Sigmoid colon (tissue), 7 donors: ENCODE results near the gene CLIC3. TPM values are rescaled to one million over a fixed set of nuclear protein-coding genes. Genes with fewer than 3 reads are reported as not detected.

Experiments
- DNase-seq: peaks from one replicate; pipeline ENCODE4 v3.0.0-alpha.2; 2019
- H3K27ac ChIP-seq, 4 donors: fragments of 200-600 bp; sonication (generic); one replicate each; pipeline ENCODE4 v1.5.1; 2016 to 2019; ENCODE audit warnings: mild to moderate bottlenecking in 1 of 4
- H3K27me3 ChIP-seq, 3 donors: fragments of 200-600 bp; sonication (generic); one replicate each; pipeline ENCODE4 v1.5.1; 2019; ENCODE audit warnings: mild to moderate bottlenecking in 1 of 3
- H3K36me3 ChIP-seq, 4 donors: fragments of 200-600 bp; sonication (generic); one replicate each; pipeline ENCODE4 v1.5.1; 2016 to 2019
- H3K4me1 ChIP-seq, 4 donors: fragments of 200-600 bp; sonication (generic); one replicate each; pipeline ENCODE4 v1.5.1; 2017 to 2019
- H3K4me3 ChIP-seq, 4 donors: fragments of 200-600 bp; sonication (generic); one replicate each; pipeline ENCODE4 v1.5.1; 2017 to 2019; ENCODE audit warnings: mild to moderate bottlenecking in 2 of 4, moderate library complexity in 1 of 4
- H3K9me3 ChIP-seq, 4 donors: fragments of 200-600 bp in 3 of 4; sonication (generic) in 3 of 4; one replicate each; pipeline versions ENCODE4 v1.5.1 to v1.6.1; 2013 to 2019
- EP300 ChIP-seq, 4 donors: sonication (generic); formaldehyde crosslinking; IDR thresholded peaks; one replicate each; pipeline ENCODE4 v1.6.1; 2017; ENCODE audit warnings: antibody characterized with exemption in 4 of 4
- POLR2A ChIP-seq, 2 donors: fragments of 450-650 bp; IDR thresholded peaks; one replicate each; pipeline ENCODE4 v1.6.1; 2016; ENCODE audit warnings: antibody characterized with exemption in 2 of 2, mild to moderate bottlenecking in 2 of 2, moderate library complexity in 2 of 2
- POLR2AphosphoS5 ChIP-seq, 4 donors: sonication (generic); formaldehyde crosslinking; IDR thresholded peaks; one replicate each; pipeline ENCODE4 v1.6.1; 2017; ENCODE audit warnings: antibody characterized with exemption in 4 of 4
- WGBS, 2 donors: extraction: QIAGEN DNeasy Blood & Tissue Kit; methylation state at CpG; one replicate each; pipeline ENCODE4 v1.1.7; 2013; 5-methylcytosine and 5-hydroxymethylcytosine counted together
- intact Hi-C: fragments of 100-400 bp; cut with DNase I; formaldehyde crosslinking; loops from one replicate; pipeline ENCODE4 v1.15.1; 2023
- polyA plus RNA-seq, 3 donors: library from polyadenylated mRNA; stranded (reverse); fragments of 200-250 nt; gene quantifications; one replicate each; pipeline ENCODE4 v1.2.3, GENCODE V29; 2013
- total RNA-seq, 4 donors: library from RNA; depleted of rRNA; stranded (reverse); fragments of >200 nt; gene quantifications; one replicate each; pipeline ENCODE4 v1.1.0, GENCODE V29; 2016
- TF ChIP-seq, protein P1 (sequence below), 4 experiments: fragments of 450-650 bp in 3 of 4; fragments of 200-600 bp in 1 of 4; IDR thresholded peaks; one replicate each; pipeline ENCODE4 v1.5.1; 2016 to 2019; ENCODE audit warnings: antibody characterized with exemption in 4 of 4, mild to moderate bottlenecking in 3 of 4, moderate library complexity in 2 of 4
- donor health status: healthy with polysubstance abuse.
- donor health status: Bipolar disorder and iron deficiency.
- donor health status: healthy.

Gene CLIC3
- total and polyA plus RNA-seq, 7 donors = 1.4 to 4.7 TPM; not detected in 5

DNA sequence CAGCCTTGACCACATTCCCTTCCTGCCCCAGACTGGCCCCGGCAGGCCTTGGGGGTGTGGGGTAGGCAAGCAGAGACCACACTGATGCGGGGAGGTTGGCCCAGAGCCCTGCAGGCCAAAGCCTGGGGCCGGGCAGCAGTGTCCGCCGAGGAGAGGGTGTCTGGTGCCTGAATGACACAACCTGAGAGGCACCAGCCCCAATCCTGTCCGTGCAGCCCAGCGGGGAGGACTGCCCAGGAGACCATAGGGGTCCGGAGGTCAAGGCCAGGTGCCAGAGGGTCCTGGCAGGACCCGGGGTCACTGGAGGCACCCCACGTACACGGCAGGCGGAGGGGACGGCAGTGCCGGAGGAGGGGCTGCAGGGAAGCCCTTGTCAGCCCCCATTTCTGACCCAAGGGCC is 24.6 kb downstream of the CLIC3 start:
- H3K27me3 ChIP-seq = peaks cover 0 to 13% (median 0%) of the 10 kb centered on the region in 3 donors
- H3K36me3 ChIP-seq = no peaks in the 10 kb centered on the region
- no peak for DNase-seq
- no peaks in the 10 kb centered on the region for H3K9me3 ChIP-seq
- no peak overlapping the region for H3K27ac ChIP-seq
- 84 to 85% methylated on average over 14 of the region's 14 CpGs for WGBS, 2 donors
- H3K4me3 ChIP-seq = no peak overlapping the region
- TF ChIP-seq, protein P1, sequence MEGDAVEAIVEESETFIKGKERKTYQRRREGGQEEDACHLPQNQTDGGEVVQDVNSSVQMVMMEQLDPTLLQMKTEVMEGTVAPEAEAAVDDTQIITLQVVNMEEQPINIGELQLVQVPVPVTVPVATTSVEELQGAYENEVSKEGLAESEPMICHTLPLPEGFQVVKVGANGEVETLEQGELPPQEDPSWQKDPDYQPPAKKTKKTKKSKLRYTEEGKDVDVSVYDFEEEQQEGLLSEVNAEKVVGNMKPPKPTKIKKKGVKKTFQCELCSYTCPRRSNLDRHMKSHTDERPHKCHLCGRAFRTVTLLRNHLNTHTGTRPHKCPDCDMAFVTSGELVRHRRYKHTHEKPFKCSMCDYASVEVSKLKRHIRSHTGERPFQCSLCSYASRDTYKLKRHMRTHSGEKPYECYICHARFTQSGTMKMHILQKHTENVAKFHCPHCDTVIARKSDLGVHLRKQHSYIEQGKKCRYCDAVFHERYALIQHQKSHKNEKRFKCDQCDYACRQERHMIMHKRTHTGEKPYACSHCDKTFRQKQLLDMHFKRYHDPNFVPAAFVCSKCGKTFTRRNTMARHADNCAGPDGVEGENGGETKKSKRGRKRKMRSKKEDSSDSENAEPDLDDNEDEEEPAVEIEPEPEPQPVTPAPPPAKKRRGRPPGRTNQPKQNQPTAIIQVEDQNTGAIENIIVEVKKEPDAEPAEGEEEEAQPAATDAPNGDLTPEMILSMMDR (IDR thresholded peaks at IDR 0.05) = no peak
- TF ChIP-seq EP300 (IDR thresholded peaks at IDR 0.05) (no peak), POLR2A (IDR thresholded peaks at IDR 0.05) (no peak), POLR2AphosphoS5 (IDR thresholded peaks at IDR 0.05) (no peak)
- H3K4me1 ChIP-seq = no peaks in the 10 kb centered on the region
- intact Hi-C loops = no loop called here

DNA sequence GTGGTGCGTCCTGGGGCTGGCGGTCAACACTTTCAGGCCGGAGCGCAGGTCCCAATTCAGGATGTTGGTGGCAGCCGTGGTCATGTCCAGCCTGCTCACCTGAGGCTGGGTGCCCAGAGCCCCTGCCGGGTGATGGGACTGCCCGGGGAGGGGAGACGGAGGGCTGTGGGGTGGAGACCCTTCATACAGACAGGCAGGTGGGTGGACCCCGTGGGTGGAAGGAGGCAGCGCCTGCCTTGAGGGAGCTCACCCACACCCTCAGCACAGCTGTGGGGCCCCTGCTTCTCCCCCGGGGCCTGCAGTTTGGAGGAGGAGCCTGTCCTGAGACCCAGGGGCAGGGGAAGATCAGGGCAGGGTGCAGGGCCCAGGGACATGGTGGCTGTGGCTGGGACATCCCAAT is 26.0 kb downstream of the CLIC3 start:
- no peaks in the 10 kb centered on the region for H3K36me3 ChIP-seq
- no peak overlapping the region for H3K27ac ChIP-seq
- TF ChIP-seq, protein P1 (IDR thresholded peaks at IDR 0.05) = no peak
- TF ChIP-seq EP300 (IDR thresholded peaks at IDR 0.05) (no peak), POLR2AphosphoS5 (IDR thresholded peaks at IDR 0.05) (no peak), POLR2A (IDR thresholded peaks at IDR 0.05) (no peak)
- 83 to 86% methylated on average over 11 of the region's 11 CpGs for WGBS, 2 donors
- H3K4me1 ChIP-seq = peaks cover 0 to 5% (median 3%) of the 10 kb centered on the region in 4 donors
- intact Hi-C loops = no loop called here
- peaks cover 0 to 21% (median 0%) of the 10 kb centered on the region in 3 donors for H3K27me3 ChIP-seq
- no peak overlapping the region for H3K4me3 ChIP-seq
- DNase-seq = no peak
- H3K9me3 ChIP-seq = no peaks in the 10 kb centered on the region

DNA sequence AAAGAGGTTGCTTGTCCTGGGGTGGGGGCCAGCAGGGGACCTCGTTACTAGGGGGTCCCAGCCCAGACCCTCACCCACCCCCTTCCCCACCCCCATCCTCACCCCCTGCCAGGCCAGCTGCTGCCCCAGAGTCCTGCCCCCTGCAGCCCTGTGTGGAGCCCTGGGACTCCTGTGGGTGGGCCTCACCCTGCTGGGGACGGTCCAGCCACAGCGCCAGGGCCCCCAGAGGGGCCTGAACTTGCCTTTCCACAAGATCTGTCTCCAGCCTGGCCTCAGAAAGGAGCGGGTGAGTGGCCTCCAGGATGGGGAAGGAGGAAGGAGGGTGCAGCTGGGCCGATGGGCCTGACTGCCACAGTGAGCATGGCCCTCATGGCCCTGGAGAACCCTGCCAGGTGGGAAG is 26.6 kb downstream of the CLIC3 start:
- TF ChIP-seq EP300 (IDR thresholded peaks at IDR 0.05) (no peak), POLR2A (IDR thresholded peaks at IDR 0.05) (no peak), POLR2AphosphoS5 (IDR thresholded peaks at IDR 0.05) (no peak)
- TF ChIP-seq, protein P1 (IDR thresholded peaks at IDR 0.05) = no peak
- H3K4me3 ChIP-seq = no peak overlapping the region
- peaks cover 0 to 21% (median 0%) of the 10 kb centered on the region in 3 donors for H3K27me3 ChIP-seq
- peaks cover 0 to 5% (median 3%) of the 10 kb centered on the region in 4 donors for H3K4me1 ChIP-seq
- H3K9me3 ChIP-seq = no peaks in the 10 kb centered on the region
- no peak for DNase-seq
- no peak overlapping the region for H3K27ac ChIP-seq
- intact Hi-C loops = no loop called here
- WGBS, 2 donors = 72 to 84% methylated on average over 5 of the region's 5 CpGs
- H3K36me3 ChIP-seq = no peaks in the 10 kb centered on the region

DNA sequence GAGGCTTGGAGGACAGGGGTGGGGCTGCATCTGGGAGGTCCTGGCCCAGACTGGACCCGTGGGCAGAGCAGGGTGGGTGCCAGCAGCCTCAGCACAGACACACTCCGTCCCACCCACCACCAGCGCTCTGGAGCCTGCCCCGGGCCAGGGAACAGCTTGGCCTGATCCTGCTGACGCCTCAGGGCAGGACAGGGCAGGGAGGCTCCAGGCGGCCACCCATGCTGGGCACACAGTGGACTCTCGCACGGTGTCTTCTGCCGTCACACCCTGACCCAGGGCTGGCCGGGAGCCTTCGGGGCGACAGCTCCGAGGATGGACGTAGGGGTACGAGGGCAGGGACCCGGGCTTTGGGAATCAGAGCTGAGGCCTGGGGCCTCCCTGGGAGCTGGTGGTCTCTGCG is 27.2 kb downstream of the CLIC3 start:
- Histone ChIP-seq H3K27ac (no peak overlapping the region), H3K4me1 (peaks cover 0 to 5% (median 3%) of the 10 kb centered on the region in 4 donors), H3K4me3 (no peak overlapping the region), H3K36me3 (no peaks in the 10 kb centered on the region), H3K9me3 (no peaks in the 10 kb centered on the region), H3K27me3 (peaks cover 0 to 21% (median 0%) of the 10 kb centered on the region in 3 donors)
- no peak for DNase-seq
- intact Hi-C loops = no loop called here
- TF ChIP-seq, protein P1 (IDR thresholded peaks at IDR 0.05) = no peak
- TF ChIP-seq POLR2AphosphoS5 (IDR thresholded peaks at IDR 0.05) = no peak
- no peak for TF ChIP-seq EP300 (IDR thresholded peaks at IDR 0.05)
- no peak for TF ChIP-seq POLR2A (IDR thresholded peaks at IDR 0.05)
- 84 to 90% methylated on average over 17 of the region's 17 CpGs for WGBS, 2 donors
